Measurements from ENCODE around the gene PLSCR5.

The PLSCR5 gene

DNA sequence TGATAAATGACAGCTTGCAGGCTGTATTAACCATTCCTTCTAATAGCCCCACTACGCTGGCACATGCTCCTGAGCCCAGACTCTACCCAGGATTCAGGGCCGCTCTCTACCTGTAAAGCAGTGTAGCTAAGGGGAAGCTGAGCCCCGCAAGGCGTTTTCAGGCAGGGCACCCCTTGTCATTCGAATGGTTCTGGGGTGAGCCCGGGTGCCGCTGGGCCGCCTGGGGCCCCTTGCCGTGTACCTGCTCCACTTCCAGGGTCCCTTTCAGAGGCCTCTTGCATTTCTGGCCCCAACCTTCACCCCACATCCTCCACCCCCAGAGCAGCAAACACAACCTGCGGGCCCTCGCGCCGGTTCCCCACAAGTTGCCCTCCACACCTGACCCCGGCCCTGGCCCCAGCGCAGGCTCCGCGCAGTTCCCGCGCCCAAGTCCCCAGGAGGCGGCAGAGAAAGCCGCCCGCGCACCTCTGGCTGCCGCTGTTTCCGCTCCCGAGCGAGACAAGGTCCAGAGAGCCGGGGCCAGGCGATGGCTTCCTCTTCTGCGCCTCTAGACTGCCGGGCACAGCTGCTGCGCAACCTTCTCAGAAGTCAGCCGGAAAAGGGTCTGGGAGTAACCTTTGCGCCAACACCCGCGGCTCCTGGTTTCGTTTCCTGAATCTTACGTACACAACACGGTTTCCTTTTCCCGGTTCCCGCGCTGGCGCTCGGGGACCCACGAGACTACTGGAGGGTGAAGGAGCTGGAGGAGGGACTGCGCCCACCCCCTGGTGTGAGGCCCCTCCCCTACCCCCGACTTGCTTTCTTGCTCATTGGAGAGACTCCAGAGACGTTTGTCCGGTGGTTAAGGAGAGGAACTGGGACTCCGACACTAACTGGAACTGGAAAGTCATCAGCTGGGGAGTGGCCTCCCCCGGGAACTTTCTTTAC, 60.9 kb downstream of the PLSCR5 start, which contains the start of gene PLSCR1:
PLSCR1 (minus strand) TSS at position 606 of the 927 bp plus-strand sequence. CDS start 8,055 bp downstream, outside the sequence.
- DNase-seq (ENCODE audit: low spot score): peak; percentile 95

DNA sequence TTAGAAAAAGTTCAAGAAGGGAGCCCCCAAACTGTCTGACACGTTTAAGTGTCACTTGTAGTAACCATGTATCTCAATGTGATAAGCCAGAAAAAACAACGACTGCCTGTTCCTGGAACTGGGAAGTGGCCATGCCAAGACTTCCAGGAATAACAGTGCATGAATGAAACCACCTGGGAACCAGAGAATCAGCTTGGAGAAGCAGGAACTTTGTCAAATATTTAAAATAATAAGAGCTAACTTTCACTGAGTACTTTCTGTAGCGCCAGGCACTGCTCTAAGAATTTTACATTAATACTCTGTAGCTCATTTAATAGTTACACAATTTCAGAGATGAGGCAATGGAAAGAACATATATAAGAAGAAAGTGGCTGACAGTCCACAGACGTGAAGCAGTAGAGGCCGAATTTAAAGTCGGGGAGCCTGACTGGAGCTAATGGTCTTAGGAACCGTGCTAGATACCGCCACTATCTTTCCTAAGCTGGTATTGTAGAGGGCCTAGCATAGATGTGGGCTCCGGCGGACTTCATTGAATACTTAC, 61.6 kb downstream of the PLSCR5 start:
- DNase-seq (ENCODE audit: low spot score): peak; percentile 32

DNA sequence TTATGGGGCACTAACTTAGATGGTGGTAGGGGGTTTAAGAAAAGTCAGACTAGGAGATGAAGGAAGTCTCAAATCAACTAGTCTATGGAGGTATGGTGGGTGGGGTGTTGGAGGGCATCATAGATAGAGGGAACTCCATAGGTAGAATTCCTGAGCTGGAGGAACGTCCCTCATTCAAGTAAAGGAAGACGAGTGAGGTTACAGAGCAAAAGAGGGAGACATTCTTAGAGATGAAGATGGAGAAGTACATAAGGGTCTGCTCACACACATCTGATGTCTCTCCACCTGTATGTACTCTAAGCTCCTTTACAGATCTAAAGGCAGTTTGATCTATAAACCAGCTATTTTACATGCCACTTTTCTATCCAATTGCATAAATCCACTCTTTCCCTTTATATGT, 62.2 kb downstream of the PLSCR5 start:
- DNase-seq (ENCODE audit: low spot score): no peak

DNA sequence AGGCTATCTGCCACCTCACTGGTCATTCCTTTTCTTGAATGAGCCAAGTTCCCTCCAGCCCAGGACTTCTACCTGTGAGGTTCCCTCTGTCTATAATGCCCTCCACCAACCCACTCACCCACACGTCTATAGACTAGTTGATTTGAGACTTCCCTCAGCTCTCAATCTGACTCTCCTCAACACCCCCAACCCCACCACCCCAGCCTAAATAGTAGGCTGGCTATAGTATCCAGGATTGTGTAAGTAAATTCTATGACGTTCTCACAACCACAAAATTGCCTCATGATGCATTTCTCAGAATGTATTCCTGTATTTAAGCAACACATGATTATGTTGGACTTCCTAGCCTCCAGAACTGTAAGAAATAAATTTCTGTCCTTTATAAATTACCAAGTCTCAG, 63.0 kb downstream of the PLSCR5 start:
- no peak for DNase-seq (ENCODE audit: low spot score)

DNA sequence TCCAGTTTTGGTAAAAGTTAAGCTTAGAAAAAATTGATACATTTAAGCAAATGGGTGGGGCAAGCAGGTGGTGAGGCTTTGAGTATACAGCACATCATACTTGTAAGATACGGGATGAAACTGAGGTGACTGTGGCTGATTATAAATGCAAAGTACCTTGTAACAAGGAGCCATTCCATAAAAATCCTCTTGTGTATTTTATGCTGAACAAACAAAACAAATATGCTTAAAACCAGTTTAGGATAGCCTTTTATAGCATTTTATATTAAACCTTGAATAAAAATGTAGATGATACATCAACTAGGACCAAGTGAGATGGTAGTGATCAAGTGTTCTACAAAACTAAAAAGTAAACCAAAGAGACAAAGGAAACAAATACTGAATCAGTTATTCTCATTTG, 64.2 kb downstream of the PLSCR5 start:
- no peak for DNase-seq (ENCODE audit: low spot score)

DNA sequence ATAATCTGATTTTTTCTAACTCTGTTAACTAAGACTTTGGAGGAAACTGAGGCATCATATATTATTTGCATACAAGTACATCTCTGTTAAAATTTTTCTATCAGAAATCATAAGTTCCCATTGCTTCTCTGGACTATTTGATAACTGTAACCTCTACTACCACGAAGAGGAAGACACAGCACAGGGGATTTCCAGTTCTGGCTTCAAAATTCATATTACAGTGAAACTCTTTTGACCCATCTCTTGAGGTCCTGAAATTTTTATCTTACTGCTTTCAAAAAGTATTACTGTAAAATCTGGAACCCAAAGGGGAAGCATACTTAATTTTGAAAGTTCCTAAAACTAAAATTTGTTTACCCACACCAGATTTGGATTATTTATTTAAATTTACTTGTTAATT, 64.9 kb downstream of the PLSCR5 start:
- no peak for DNase-seq (ENCODE audit: low spot score)

DNA sequence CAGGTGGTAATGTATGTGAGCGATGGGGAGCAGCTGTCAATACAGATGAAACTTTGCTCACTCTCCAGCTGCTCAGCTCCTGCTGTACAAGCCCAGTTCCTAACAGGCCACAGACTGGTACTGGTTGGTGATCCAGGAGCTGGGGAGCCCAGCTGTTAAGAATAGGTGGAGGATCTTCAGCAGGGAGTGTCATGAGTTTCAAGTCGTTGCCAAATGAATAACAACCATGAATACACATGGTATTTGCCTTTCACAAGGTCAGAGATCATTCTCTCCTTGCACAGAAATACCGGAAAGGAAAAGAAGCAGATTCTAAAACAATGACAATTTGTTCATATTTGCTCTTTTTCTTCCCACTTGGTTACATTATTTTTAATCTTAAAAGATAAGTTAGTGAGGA, 65.8 kb downstream of the PLSCR5 start:
- DNase-seq (ENCODE audit: low spot score): no peak

DNA sequence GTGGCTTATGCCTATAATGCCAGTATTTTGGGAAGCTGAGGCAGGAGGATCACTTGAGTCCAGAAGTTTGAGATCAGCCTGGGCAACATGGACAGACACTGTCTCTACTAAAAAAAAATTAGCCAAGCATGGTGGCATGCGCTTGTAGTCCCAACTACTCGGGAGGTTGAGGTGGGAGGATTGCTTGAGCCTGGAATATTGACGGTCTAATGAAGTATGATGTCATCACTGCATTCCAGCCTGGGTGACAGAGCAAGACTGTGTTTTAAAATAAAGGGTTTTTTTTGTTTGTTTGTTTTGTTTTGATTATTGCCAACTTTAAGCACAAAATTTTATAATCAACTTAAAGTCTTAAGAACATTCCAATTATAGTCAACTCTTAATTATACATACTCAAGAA, 67.5 kb downstream of the PLSCR5 start:
- DNase-seq (ENCODE audit: low spot score): no peak

DNA sequence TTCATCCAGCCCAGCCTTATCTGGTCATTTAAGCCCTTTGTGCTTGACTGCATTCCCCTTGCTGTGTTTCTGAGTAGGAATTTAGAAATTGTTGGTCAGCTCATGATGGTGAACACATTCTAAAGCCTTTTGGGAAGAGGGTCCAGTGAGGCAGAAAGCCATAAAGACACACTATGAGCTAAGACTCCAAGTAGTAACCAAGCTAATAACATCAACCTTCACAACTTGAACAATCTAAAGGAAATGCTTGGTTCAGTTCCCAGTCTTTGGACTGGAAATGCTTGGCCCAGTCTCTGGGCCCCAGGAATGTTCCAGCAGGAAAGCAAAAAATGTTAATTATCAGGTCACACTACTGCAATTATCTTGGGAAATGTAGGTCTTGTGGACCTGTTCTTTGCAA, 68.5 kb downstream of the PLSCR5 start:
- DNase-seq (ENCODE audit: low spot score): no peak

All from RKO (cell line).